Rectal smooth muscle tissue (tissue), 1 donor: ENCODE data around the gene RABGAP1L.
"Not testable (repeated sequence)": the region's sequence is repeated elsewhere in the genome, so short reads cannot be mapped to it uniquely, and the experiment has no call there.

ENCODE experiments used
- H3K27ac ChIP-seq: one replicate; pipeline ENCODE4 v1.7.0; 2013; ENCODE audit warnings: low read depth, low read length, inconsistent platforms
- H3K27me3 ChIP-seq: one replicate; pipeline ENCODE4 v1.7.0; 2013; ENCODE audit warnings: low read length; ENCODE audit not compliant: control insufficient read depth, insufficient read depth
- H3K36me3 ChIP-seq: one replicate; pipeline ENCODE4 v1.7.0; 2013; ENCODE audit warnings: low read length; ENCODE audit not compliant: control insufficient read depth, insufficient read depth
- H3K4me1 ChIP-seq: one replicate; pipeline ENCODE4 v1.7.0; 2013; ENCODE audit warnings: low read length; ENCODE audit not compliant: control insufficient read depth, insufficient read depth
- H3K4me3 ChIP-seq: one replicate; pipeline ENCODE4 v1.7.0; 2013; ENCODE audit warnings: low read length
- H3K9ac ChIP-seq: one replicate; pipeline ENCODE4 v1.7.0; 2013; ENCODE audit warnings: low read length

Gene RABGAP1L

GRCh38 chr1:174469052-174469451 lies 309.7 kb downstream of the RABGAP1L start:
- no peak overlapping the region for H3K9ac ChIP-seq
- H3K4me1 ChIP-seq, result no peaks in the 10 kb centered on the region
- H3K27ac ChIP-seq, result no peak overlapping the region
- H3K4me3 ChIP-seq, result no peak overlapping the region
- no peaks in the 10 kb centered on the region for H3K36me3 ChIP-seq
- H3K27me3 ChIP-seq, result no peaks in the 10 kb centered on the region

- H3K4me3 ChIP-seq, result no peak overlapping the region
- H3K27me3 ChIP-seq, result no peaks in the 10 kb centered on the region
- H3K36me3 ChIP-seq, result no peaks in the 10 kb centered on the region
- no peak overlapping the region for H3K9ac ChIP-seq
- H3K27ac ChIP-seq, result no peak overlapping the region
- no peaks in the 10 kb centered on the region for H3K4me1 ChIP-seq
Measured at GRCh38 chr1:174469687-174470086, 310.4 kb downstream of the RABGAP1L start.

GRCh38 chr1:174479281-174479680 lies 320.0 kb downstream of the RABGAP1L start:
- Histone ChIP-seq H3K27me3 (no peaks in the 10 kb centered on the region), H3K9ac (no peak overlapping the region)

DNA sequence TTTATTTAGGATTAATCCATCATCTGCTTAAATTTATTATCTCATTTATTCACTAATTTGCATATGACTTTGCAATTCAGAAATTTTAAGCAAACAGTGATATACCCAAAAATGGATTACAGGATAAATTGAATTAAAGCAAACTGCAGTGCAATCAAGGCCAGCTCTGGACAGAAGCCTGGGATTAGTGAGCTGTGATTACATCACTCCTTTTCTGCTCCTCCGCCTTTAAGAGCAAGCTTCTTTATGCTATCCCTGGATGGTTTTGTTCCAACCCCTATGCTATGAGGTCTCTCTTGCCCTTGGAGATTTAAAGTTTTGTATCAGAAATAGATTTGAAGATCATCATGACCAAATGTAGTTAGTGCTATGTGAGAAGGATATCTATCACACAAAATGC lies 321.0 kb downstream of the RABGAP1L start:
- Histone ChIP-seq H3K27ac (no peak overlapping the region), H3K36me3 (no peaks in the 10 kb centered on the region), H3K4me3 (no peak overlapping the region), H3K9ac (no peak overlapping the region), H3K4me1 (no peaks in the 10 kb centered on the region), H3K27me3 (no peaks in the 10 kb centered on the region)

More at GRCh38 chr1:174479281-174479680, 320.0 kb downstream of the RABGAP1L start:
- no peaks in the 10 kb centered on the region for H3K4me1 ChIP-seq
- no peaks in the 10 kb centered on the region for H3K36me3 ChIP-seq
- no peak overlapping the region for H3K4me3 ChIP-seq
- no peak overlapping the region for H3K27ac ChIP-seq

- no peaks in the 10 kb centered on the region for H3K36me3 ChIP-seq
- H3K9ac ChIP-seq, result no peak overlapping the region
- no peak overlapping the region for H3K4me3 ChIP-seq
- H3K4me1 ChIP-seq, result no peaks in the 10 kb centered on the region
- H3K27me3 ChIP-seq, result no peaks in the 10 kb centered on the region
- H3K27ac ChIP-seq, result no peak overlapping the region
Measured at GRCh38 chr1:174491606-174492005, 332.3 kb downstream of the RABGAP1L start.

- Histone ChIP-seq H3K27me3 (no peaks in the 10 kb centered on the region), H3K36me3 (no peaks in the 10 kb centered on the region), H3K4me1 (peaks cover 3% of the 10 kb centered on the region), H3K27ac (no peak overlapping the region), H3K4me3 (no peak overlapping the region), H3K9ac (no peak overlapping the region)
Measured at GRCh38 chr1:174497478-174497877, 338.2 kb downstream of the RABGAP1L start.

DNA sequence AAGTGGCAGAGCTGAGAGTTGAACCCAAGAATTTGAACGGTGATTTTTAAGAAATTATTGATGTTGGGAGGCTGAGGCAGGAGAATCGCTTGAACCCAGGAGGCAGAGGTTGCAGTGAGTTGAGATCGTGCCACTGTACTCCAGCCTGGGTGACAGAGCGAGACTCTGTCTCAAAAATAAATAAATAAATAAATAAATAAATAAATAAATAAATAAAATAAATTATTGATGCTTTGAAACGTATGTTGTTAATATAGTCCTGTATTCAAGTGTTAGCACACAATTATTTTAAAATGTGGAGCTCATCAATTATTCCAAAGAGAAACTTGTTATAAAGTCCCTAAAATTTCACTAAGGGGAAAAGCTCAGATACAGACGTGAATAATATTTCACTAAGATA lies 357.4 kb downstream of the RABGAP1L start:
- not testable (repeated sequence) for H3K4me1 ChIP-seq, H3K36me3 ChIP-seq, H3K4me3 ChIP-seq, H3K9ac ChIP-seq, H3K27me3 ChIP-seq, H3K27ac ChIP-seq

GRCh38 chr1:174519844-174520243 lies 360.5 kb downstream of the RABGAP1L start:
- H3K36me3 ChIP-seq, result no peaks in the 10 kb centered on the region
- H3K27me3 ChIP-seq, result no peaks in the 10 kb centered on the region
- H3K4me1 ChIP-seq, result no peaks in the 10 kb centered on the region
- no peak overlapping the region for H3K27ac ChIP-seq
- no peak overlapping the region for H3K9ac ChIP-seq
- H3K4me3 ChIP-seq, result no peak overlapping the region

DNA sequence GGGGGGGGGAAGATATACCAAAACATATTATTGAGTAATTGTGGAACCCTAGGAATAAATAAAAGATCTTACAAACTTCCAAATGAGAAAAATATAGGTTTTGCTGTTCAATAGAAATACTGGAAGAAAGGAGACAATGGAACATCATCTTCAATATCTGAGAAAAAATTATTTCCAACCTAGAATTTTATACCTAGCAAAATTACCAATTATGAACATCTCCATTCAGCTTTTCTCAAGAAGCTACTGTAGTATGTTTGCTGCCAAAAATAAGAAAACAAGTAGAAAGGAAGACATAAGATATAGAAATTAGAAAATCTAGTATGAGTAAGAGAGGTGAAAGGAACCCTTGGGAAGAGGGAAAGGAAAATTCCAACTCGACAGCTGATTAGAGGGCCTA lies 372.4 kb downstream of the RABGAP1L start:
- Histone ChIP-seq H3K4me1 (no peaks in the 10 kb centered on the region), H3K27ac (no peak overlapping the region), H3K36me3 (no peaks in the 10 kb centered on the region), H3K4me3 (no peak overlapping the region), H3K9ac (no peak overlapping the region), H3K27me3 (no peaks in the 10 kb centered on the region)

DNA sequence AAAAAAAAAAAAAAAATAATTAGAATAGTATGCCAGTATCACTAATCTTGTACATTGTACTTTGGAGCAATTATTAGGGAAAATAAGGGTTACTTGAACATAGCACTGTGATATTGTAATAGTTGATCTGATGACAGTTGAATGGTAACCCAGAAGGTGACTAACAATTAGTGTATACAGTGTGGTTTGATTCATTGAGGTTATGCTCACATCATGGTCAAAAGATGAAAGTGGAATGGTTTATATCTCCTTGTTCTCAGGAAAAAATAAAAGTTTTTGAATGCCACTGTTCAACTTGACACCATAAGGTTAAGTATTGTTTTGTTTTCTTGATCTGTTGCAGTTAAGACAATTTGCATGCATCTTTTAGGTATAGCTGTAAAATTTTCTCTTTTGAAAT lies 375.5 kb downstream of the RABGAP1L start:
- Histone ChIP-seq H3K4me1 (no peaks in the 10 kb centered on the region), H3K4me3 (no peak overlapping the region), H3K27ac (no peak overlapping the region), H3K36me3 (no peaks in the 10 kb centered on the region), H3K27me3 (no peaks in the 10 kb centered on the region), H3K9ac (no peak overlapping the region)

- Histone ChIP-seq H3K4me1 (no peaks in the 10 kb centered on the region), H3K9ac (no peak overlapping the region), H3K27ac (no peak overlapping the region), H3K4me3 (no peak overlapping the region), H3K27me3 (no peaks in the 10 kb centered on the region), H3K36me3 (no peaks in the 10 kb centered on the region)
Measured at GRCh38 chr1:174535207-174535606, 375.9 kb downstream of the RABGAP1L start.

GRCh38 chr1:174543421-174543820 lies 384.1 kb downstream of the RABGAP1L start:
- H3K27ac ChIP-seq, H3K4me1 ChIP-seq, H3K27me3 ChIP-seq, H3K36me3 ChIP-seq, H3K4me3 ChIP-seq, H3K9ac ChIP-seq: not testable (repeated sequence)

- Histone ChIP-seq H3K4me3 (no peak overlapping the region), H3K36me3 (no peaks in the 10 kb centered on the region), H3K4me1 (no peaks in the 10 kb centered on the region), H3K9ac (no peak overlapping the region), H3K27ac (no peak overlapping the region), H3K27me3 (no peaks in the 10 kb centered on the region)
Measured at GRCh38 chr1:174550296-174550695, 391.0 kb downstream of the RABGAP1L start.
